ENCODE measurements around the gene OSBP2. TPM values are rescaled to one million over a fixed set of nuclear protein-coding genes. Genes with fewer than 3 reads are reported as not detected.

The OSBP2 gene
- total RNA-seq, 1 donor from 2014 or later = 0.35 TPM

DNA sequence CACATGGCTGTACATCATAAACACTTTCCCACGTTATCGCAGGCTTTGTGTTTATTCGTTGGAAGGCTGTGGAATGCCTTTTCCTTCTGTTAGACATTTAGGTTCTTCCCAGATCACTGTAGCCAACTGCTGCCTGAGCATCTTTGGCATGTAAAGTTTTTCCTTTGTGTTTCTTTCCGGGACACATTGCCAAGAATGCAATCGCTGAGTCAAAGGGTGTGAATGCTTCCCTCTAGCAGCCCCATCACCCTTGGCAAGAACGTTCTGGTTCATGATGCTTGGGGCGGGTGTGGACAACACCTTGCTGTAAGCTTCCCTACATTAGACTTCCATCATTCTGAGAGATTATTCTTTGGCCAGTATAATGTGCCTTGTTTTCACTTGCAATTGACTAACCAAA, 136.2 kb downstream of the OSBP2 start:
- DNase-seq (no peak), ATAC-seq (ENCODE audit: low read depth) (no peak)
- Mint-ChIP-seq H3K36me3 (ENCODE audit: low read depth) (no peaks in the 10 kb centered on the region), H3K27ac (no peak overlapping the region), H3K27me3 (peaks cover 7% of the 10 kb centered on the region), H3K4me3 (no peak overlapping the region), H3K9me3 (no peaks in the 10 kb centered on the region), H3K4me1 (no peaks in the 10 kb centered on the region)
- intact Hi-C loops (cut with micrococcal nuclease) = no loop called here
- ChIA-PET CTCF (no interaction called here), POLR2A (no interaction called here)
- TF ChIP-seq, protein P1, sequence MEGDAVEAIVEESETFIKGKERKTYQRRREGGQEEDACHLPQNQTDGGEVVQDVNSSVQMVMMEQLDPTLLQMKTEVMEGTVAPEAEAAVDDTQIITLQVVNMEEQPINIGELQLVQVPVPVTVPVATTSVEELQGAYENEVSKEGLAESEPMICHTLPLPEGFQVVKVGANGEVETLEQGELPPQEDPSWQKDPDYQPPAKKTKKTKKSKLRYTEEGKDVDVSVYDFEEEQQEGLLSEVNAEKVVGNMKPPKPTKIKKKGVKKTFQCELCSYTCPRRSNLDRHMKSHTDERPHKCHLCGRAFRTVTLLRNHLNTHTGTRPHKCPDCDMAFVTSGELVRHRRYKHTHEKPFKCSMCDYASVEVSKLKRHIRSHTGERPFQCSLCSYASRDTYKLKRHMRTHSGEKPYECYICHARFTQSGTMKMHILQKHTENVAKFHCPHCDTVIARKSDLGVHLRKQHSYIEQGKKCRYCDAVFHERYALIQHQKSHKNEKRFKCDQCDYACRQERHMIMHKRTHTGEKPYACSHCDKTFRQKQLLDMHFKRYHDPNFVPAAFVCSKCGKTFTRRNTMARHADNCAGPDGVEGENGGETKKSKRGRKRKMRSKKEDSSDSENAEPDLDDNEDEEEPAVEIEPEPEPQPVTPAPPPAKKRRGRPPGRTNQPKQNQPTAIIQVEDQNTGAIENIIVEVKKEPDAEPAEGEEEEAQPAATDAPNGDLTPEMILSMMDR (IDR thresholded peaks at IDR 0.05) = no peak

DNA sequence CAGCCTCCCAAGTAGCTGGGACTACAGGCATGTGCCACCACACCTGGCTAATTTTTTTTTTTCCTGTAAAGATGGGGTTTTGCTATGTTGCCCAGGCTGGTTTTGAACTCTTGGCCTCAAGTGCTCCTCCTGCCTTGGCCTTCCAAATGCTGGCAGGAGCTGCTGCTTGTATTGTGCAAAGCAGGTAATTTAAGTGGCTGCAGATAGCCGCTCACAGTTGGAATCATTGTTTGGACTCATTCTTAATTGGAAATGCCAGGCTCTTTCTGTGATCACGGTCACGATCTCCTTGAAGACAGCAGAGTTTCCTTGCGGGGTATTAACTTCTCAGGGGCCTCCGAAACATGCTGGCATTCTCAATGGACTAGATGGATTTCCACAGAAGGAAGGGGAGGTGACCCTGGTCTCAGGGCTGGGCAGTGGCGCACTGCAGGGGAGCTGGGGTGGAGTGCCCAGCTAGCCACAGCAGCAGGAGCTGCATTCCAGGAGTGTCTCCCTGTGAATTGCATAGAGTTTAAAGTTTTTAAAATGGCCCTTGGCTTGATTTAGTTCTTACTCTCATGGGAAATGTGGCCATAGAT, 137.8 kb downstream of the OSBP2 start:
- Mint-ChIP-seq H3K27ac (no peak overlapping the region), H3K27me3 (peaks cover 15% of the 10 kb centered on the region), H3K9me3 (no peaks in the 10 kb centered on the region), H3K36me3 (ENCODE audit: low read depth) (no peaks in the 10 kb centered on the region), H3K4me3 (no peak overlapping the region), H3K4me1 (no peaks in the 10 kb centered on the region)
- intact Hi-C loops (cut with micrococcal nuclease) = no loop called here
- TF ChIP-seq, protein P1 (IDR thresholded peaks at IDR 0.05) = no peak
- POLR2A ChIA-PET = no interaction called here
- CTCF ChIA-PET = no interaction called here
- no peak for ATAC-seq (ENCODE audit: low read depth)
- no peak for DNase-seq

DNA sequence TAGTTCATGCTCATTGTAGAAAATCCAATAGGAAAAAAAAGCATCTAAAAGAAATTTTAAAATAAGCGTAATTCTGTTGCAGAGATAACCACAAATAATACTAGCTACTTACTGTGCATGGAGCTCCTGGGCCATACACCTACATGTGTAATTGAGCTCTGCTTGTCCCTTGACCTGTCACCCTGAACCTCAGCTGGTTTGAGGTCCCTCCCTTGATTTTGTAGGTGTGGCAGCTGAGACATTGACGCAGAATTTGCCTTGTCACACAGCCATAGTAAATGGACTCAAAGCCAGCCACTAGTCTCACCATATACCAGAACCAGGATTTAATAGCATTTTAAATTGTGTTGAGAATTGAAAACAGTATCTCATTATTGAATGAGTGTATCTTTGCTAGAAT, 138.6 kb downstream of the OSBP2 start:
- Mint-ChIP-seq H3K27ac (no peak overlapping the region), H3K4me1 (no peaks in the 10 kb centered on the region), H3K36me3 (ENCODE audit: low read depth) (no peaks in the 10 kb centered on the region), H3K27me3 (peaks cover 16% of the 10 kb centered on the region), H3K9me3 (peaks cover 5% of the 10 kb centered on the region), H3K4me3 (no peak overlapping the region)
- ATAC-seq (ENCODE audit: low read depth) (no peak), DNase-seq (no peak)
- ChIA-PET POLR2A (no interaction called here), CTCF (no interaction called here)
- intact Hi-C loops (cut with micrococcal nuclease) = no loop called here
- TF ChIP-seq, protein P1 (IDR thresholded peaks at IDR 0.05) = no peak

DNA sequence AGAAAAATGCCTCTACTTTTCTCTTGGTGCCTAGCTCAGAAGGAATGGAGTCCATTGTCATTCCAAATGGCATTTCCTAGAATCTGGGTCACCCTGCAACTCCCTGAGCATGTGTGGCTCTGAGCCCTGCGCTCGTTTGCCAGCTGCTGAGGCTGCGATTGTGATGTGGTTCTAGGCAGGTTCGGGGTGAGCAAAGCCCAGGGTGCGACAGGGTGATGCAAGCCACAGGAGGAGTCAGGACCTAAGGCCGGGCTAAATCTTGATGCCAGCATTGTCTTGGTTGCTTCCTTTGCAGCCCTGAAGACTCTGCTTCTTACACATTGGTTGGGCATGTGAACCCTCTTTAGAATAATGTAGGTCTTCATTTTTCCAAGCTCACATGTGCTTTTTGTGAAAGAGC, 142.9 kb downstream of the OSBP2 start:
- intact Hi-C loops (cut with micrococcal nuclease) = no loop called here

DNA sequence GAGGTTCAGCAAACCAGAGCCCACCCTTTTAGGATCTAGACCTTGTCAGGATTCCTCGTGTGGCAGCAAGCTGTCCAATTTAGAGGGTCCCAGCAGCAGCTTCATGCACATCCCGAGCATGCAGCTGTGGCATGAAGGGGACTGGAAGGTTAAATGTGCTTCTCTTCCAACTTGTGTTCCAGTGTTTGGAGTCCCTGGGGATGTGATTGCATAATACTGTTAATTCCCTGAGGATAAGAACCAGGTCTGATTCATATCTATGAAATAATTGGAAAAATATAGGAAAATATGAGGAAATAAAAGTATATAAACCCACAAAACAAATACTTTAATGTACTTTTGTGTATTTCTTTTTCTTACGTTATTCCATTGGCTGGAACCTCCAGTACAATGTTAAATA, 143.4 kb downstream of the OSBP2 start:
- Mint-ChIP-seq H3K27me3 (peaks cover 21% of the 10 kb centered on the region), H3K9me3 (peaks cover 5% of the 10 kb centered on the region), H3K4me1 (no peaks in the 10 kb centered on the region), H3K4me3 (no peak overlapping the region), H3K27ac (no peak overlapping the region), H3K36me3 (ENCODE audit: low read depth) (no peaks in the 10 kb centered on the region)
- DNase-seq = no peak
- TF ChIP-seq, protein P1 (IDR thresholded peaks at IDR 0.05) = no peak
- ChIA-PET CTCF (no interaction called here), POLR2A (no interaction called here)
- no peak for ATAC-seq (ENCODE audit: low read depth)
- intact Hi-C loops (cut with micrococcal nuclease) = no loop called here

More for the DNA sequence above, 142.9 kb downstream of the OSBP2 start:
- DNase-seq = no peak
- no peak overlapping the region for H3K27ac Mint-ChIP-seq
- H3K9me3 Mint-ChIP-seq = peaks cover 5% of the 10 kb centered on the region
- CTCF ChIA-PET = no interaction called here
- TF ChIP-seq, protein P1 (IDR thresholded peaks at IDR 0.05) = no peak
- POLR2A ChIA-PET = no interaction called here
- peaks cover 20% of the 10 kb centered on the region for H3K27me3 Mint-ChIP-seq
- no peaks in the 10 kb centered on the region for H3K36me3 Mint-ChIP-seq (ENCODE audit: low read depth)
- no peak for ATAC-seq (ENCODE audit: low read depth)
- H3K4me3 Mint-ChIP-seq = no peak overlapping the region
- H3K4me1 Mint-ChIP-seq = no peaks in the 10 kb centered on the region
